ENCODE data around the gene GRB10.

DNA sequence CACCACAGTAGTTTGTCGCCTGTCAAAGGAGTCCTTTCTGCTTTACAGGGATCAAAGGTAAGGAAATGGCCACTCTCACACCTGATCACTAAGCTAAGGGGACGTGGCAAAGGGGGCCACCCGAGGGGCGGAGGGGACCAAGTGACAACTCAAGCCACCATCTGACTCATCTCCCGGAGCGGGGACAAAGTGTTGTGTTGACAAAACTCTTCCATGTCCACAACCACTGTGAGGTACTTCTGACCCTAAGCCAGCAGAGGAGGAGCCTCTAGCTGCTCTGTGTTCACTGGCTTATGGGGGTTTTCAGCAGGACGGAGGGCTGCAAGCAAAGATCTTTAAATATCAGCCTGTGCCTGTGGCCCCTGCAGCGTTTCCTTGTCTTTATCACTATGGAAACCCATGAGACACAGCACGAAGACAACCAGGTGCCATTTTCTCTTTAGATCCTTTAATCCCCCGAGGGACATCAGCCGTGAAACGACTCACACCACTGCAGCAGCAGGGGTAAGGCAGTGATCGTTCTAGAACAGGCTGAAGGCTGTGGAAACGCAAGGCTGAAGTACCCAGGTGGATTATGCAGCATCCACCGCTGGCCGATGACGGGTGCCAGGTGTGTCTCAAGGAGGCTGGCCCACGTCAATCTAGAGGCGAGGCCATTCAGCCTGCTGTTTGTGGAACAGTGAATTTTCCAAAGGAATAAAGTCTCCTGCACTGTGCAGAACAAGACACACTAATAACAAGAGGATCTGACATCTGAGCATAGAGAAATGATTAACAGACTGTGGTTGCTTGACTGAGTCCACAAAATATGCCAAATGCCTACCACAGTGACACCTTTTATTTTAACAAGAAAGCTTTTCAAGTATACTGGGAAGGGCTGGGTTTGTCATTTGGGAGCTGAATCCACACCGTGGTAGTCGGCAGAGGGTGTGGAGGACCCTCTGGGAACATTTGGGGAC lies 190.9 kb downstream of the GRB10 start:
- TF ChIP-seq, protein P1, sequence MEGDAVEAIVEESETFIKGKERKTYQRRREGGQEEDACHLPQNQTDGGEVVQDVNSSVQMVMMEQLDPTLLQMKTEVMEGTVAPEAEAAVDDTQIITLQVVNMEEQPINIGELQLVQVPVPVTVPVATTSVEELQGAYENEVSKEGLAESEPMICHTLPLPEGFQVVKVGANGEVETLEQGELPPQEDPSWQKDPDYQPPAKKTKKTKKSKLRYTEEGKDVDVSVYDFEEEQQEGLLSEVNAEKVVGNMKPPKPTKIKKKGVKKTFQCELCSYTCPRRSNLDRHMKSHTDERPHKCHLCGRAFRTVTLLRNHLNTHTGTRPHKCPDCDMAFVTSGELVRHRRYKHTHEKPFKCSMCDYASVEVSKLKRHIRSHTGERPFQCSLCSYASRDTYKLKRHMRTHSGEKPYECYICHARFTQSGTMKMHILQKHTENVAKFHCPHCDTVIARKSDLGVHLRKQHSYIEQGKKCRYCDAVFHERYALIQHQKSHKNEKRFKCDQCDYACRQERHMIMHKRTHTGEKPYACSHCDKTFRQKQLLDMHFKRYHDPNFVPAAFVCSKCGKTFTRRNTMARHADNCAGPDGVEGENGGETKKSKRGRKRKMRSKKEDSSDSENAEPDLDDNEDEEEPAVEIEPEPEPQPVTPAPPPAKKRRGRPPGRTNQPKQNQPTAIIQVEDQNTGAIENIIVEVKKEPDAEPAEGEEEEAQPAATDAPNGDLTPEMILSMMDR (IDR thresholded peaks at IDR 0.05) = no peak
- no peak for TF ChIP-seq EP300 (IDR thresholded peaks at IDR 0.05; ENCODE audit: low read depth)
